ENCODE data around the gene FCRLB. TPM values are rescaled to one million over a fixed set of nuclear protein-coding genes. Genes with fewer than 3 reads are reported as not detected.
"Not testable (repeated sequence)": the region's sequence is repeated elsewhere in the genome, so short reads cannot be mapped to it uniquely, and the experiment has no call there.

FCRLB gene, protein sequence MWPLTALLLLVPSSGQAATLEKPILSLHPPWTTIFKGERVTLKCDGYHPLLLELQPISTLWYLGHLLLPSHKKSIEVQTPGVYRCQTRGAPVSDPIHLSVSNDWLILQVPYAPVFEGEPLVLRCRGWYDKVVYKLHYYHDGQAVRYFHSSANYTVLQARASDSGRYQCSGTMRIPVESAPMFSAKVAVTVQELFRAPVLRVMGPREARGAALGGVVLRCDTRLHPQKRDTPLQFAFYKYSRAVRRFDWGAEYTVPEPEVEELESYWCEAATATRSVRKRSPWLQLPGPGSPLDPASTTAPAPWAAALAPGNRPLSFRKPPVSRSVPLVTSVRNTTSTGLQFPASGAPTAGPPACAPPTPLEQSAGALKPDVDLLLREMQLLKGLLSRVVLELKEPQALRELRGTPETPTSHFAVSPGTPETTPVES
- total RNA-seq (under 1 TPM; 0.24 to 0.33 TPM), polyA plus RNA-seq (2.2 TPM)

DNA sequence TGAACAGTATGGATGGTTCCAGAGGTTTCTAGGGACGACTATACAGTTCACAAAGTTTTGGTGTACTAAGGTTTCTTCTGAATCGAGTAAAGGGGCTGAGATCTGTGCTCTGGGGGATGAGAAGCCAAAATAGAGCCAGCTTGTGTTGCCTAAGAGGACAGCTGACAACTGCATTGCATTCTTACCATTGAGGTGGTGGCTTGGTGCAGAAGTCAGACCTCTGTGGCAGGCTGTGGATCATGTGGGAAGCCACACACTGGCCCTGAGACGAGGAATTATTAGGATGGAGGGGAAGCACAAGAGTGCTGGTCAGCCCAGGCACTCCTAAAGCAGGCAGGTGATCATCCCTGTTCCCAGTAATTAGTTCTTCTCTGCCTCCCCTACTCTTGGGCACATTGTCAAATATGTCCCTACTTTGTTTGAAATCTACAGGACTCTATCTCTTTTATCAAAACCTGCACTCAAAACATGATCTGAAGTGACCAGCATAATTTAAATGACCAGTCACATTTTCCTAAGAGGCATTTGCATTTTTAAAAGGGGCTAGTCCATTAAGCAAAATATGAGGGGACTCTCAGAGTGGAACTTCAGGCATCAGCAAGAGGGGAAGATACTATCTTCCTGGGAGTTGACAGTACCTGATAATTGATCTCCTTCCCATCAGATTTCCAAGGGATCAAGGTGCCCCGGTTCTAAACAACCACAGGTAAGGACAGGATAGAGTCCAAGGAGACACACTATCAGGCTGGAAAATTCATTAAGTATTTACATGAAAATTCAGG lies at the start of gene FCRLB:
FCRLB (plus strand) TSS at position 589 of the 782 bp plus-strand sequence. CDS start 1,129 bp downstream, outside the sequence.
- Mint-ChIP-seq H3K4me1 (peaks cover 10 to 23% (median 13%) of the 10 kb centered on the region in 3 donors), H3K27me3 (peaks cover 0 to 2% of the 10 kb centered on the region in 2 donors), H3K27ac (peak within 1 kb of the TSS in 2 of 8 donors; percentile 7 to 52), H3K9me3 (no peaks in the 10 kb centered on the region), H3K4me3 (peak within 1 kb of the TSS in 1 of 7 donors; percentile 18), H3K36me3 (peaks cover 0 to 4% (median 0%) of the 10 kb centered on the region in 3 donors)
- Histone ChIP-seq H3K4me1 (ENCODE audit: insufficient read depth, low read length) (peaks cover 6% of the 10 kb centered on the region), H3K27ac (ENCODE audit: low read depth, low read length) (peak within 1 kb of the TSS; percentile 28), H3K9me3 (ENCODE audit: low read length) (no peaks in the 10 kb centered on the region), H3K27me3 (ENCODE audit: insufficient read depth, low read length, poor library complexity, severe bottlenecking) (no peaks in the 10 kb centered on the region), H3K4me3 (ENCODE audit: low read length) (no peak within 1 kb of the TSS), H3K36me3 (ENCODE audit: insufficient read depth, low read length) (no peaks in the 10 kb centered on the region)
- ChIA-PET POLR2A (no interaction called here), CTCF (interaction anchor here (1.9 kb wide), 1 partner anchor 18 kb away, joined by 5 read pairs; no protein-coding TSS in a partner anchor)
- DNase-seq, result no peak

DNA sequence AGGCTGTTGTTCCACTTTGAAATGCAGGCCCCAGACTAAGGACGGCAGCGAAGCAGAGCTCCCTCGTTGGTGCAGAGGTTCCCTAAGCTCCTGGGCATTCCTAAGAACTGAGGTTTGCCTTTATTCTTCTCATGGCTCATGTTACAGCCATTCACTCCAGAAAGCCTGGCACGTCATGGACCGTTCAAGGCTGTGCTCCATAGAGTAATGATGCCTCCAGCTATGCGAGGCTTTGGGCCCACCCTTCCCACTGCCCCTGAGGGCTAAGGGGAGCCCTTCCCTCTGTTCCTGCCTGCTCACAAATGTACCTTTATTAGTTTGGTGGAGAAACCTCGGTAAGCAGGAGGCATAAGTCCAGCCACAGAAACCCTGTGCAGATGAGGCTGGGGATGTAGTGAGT lies 47.9 kb upstream of the FCRLB start:
- POLR2A ChIA-PET; H3K27me3 ChIP-seq (ENCODE audit: insufficient read depth, low read length, poor library complexity, severe bottlenecking); H3K9me3 ChIP-seq (ENCODE audit: low read length); H3K4me3 ChIP-seq (ENCODE audit: low read length); H3K27ac ChIP-seq (ENCODE audit: low read depth, low read length); H3K27ac Mint-ChIP-seq; H3K9me3 Mint-ChIP-seq; H3K4me1 ChIP-seq (ENCODE audit: insufficient read depth, low read length); CTCF ChIA-PET; H3K36me3 ChIP-seq (ENCODE audit: insufficient read depth, low read length); H3K36me3 Mint-ChIP-seq; DNase-seq; H3K4me3 Mint-ChIP-seq; H3K4me1 Mint-ChIP-seq; H3K27me3 Mint-ChIP-seq: not testable (repeated sequence)

DNA sequence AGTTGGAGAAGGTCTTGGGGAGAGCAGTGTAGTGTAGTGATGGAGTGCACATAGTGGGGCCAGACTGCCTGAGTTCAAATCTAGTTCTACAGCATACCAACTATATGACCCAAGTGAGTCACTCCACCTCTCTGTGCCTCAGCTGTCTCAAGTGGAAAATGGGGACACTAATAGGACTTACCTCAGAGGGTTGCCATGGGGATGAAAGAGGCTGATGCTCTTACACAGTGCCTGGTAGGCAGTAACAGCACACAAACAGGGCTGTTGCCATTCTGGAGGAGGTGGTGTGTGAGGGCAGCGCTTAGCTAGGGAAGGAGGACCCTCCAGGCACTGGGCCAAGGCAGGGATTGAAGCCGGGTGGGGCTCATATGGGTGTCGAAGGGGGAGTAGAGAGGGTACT lies 46.9 kb upstream of the FCRLB start:
- H3K9me3 Mint-ChIP-seq; POLR2A ChIA-PET; H3K27me3 ChIP-seq (ENCODE audit: insufficient read depth, low read length, poor library complexity, severe bottlenecking); H3K27ac ChIP-seq (ENCODE audit: low read depth, low read length); H3K36me3 Mint-ChIP-seq; H3K4me3 ChIP-seq (ENCODE audit: low read length); H3K27ac Mint-ChIP-seq; H3K27me3 Mint-ChIP-seq; H3K4me1 ChIP-seq (ENCODE audit: insufficient read depth, low read length); H3K9me3 ChIP-seq (ENCODE audit: low read length); H3K36me3 ChIP-seq (ENCODE audit: insufficient read depth, low read length); H3K4me3 Mint-ChIP-seq; CTCF ChIA-PET; DNase-seq; H3K4me1 Mint-ChIP-seq: not testable (repeated sequence)

DNA sequence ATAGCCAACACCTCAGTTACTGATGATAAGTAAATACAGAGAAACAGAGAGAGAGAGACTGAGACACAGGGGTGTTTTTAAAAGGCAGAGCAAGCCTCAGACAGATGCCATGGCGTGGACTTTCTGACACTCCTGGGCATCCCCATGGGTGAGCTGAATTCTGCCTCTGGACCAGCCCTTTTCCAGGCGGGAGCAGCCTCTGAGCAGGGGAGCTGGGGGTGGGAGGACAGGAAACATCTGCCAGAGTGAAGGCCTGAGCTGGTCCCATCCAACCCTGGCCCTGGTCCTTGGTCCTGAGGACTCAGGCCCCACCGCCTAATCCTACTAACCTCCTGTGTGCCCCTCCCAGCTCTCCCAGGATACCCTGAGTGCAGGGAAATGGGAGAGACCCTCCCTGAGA lies 46.4 kb upstream of the FCRLB start:
- H3K27me3 Mint-ChIP-seq; CTCF ChIA-PET; H3K4me3 ChIP-seq (ENCODE audit: low read length); POLR2A ChIA-PET; H3K4me3 Mint-ChIP-seq; H3K36me3 Mint-ChIP-seq; H3K9me3 Mint-ChIP-seq; H3K4me1 Mint-ChIP-seq; H3K27ac ChIP-seq (ENCODE audit: low read depth, low read length); H3K36me3 ChIP-seq (ENCODE audit: insufficient read depth, low read length); H3K4me1 ChIP-seq (ENCODE audit: insufficient read depth, low read length); H3K27me3 ChIP-seq (ENCODE audit: insufficient read depth, low read length, poor library complexity, severe bottlenecking); H3K27ac Mint-ChIP-seq; DNase-seq; H3K9me3 ChIP-seq (ENCODE audit: low read length): not testable (repeated sequence)

DNA sequence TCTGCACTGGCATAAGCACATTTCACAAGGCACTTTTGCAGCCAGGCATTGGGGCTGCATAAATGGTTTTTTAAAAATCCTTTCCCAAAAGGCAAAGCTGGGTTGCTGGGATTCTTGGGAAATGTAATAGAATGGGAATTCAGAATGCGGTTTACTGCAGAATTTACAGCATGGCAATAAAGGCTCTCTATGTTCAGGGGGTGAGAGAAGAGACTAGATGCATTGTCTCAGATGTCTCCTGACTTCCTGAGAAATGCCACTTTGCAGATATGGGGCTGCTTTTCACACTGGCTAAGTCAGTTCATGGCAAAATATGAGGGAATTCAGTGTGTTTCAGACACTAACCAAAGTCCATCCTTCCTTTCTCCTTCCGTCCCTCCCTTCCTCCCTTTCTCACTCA lies 44.9 kb upstream of the FCRLB start:
- H3K27ac ChIP-seq (ENCODE audit: low read depth, low read length), result no peak overlapping the region
- POLR2A ChIA-PET, result no interaction called here
- Mint-ChIP-seq H3K27me3 (no peaks in the 10 kb centered on the region), H3K9me3 (no peaks in the 10 kb centered on the region), H3K27ac (no peak overlapping the region), H3K4me1 (no peaks in the 10 kb centered on the region), H3K4me3 (no peak overlapping the region), H3K36me3 (no peaks in the 10 kb centered on the region)
- CTCF ChIA-PET, result no interaction called here
- no peaks in the 10 kb centered on the region for H3K4me1 ChIP-seq (ENCODE audit: insufficient read depth, low read length)
- no peaks in the 10 kb centered on the region for H3K9me3 ChIP-seq (ENCODE audit: low read length)
- no peaks in the 10 kb centered on the region for H3K27me3 ChIP-seq (ENCODE audit: insufficient read depth, low read length, poor library complexity, severe bottlenecking)
- no peak for DNase-seq
- H3K4me3 ChIP-seq (ENCODE audit: low read length), result no peak overlapping the region
- no peaks in the 10 kb centered on the region for H3K36me3 ChIP-seq (ENCODE audit: insufficient read depth, low read length)

DNA sequence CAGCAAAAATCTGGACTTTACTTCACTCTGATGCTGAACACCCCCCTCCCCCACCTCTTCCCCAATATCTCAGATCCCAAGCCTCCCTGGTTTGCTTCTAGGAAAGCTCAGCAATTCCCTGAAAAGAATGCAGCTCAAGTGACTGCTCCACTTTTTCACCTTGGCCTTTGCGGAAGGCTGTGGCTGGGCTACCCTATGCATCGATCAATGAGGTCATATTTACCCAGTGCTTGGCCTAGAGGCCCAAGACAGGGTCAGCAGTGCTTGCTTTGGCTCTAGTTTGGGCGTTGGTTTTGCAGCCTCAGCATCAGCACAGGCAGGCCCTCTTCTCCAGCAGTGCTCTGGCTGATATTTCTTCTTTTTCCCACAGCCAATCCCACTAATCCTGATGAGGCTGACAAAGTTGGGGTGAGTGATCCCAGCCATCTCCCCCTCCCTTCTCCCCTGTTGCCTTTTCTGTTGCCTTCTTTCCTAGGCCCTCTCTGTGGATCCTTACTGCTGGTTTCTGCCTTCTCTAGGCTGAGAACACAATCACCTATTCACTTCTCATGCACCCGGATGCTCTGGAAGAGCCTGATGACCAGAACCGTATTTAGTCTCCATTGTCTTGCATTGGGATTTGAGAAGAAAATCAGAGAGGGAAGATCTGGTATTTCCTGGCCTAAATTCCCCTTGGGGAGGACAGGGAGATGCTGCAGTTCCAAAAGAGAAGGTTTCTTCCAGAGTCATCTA lies 44.2 kb upstream of the FCRLB start:
- POLR2A ChIA-PET, result no interaction called here
- no peaks in the 10 kb centered on the region for H3K9me3 Mint-ChIP-seq
- H3K27ac Mint-ChIP-seq, result peak overlapping the region in 2 of 8 donors; percentile 28 to 96
- no peak overlapping the region for H3K4me3 Mint-ChIP-seq
- no peaks in the 10 kb centered on the region for H3K9me3 ChIP-seq (ENCODE audit: low read length)
- H3K4me1 Mint-ChIP-seq, result no peaks in the 10 kb centered on the region
- H3K4me1 ChIP-seq (ENCODE audit: insufficient read depth, low read length), result no peaks in the 10 kb centered on the region
- no peaks in the 10 kb centered on the region for H3K36me3 Mint-ChIP-seq
- no peaks in the 10 kb centered on the region for H3K36me3 ChIP-seq (ENCODE audit: insufficient read depth, low read length)
- H3K4me3 ChIP-seq (ENCODE audit: low read length), result no peak overlapping the region
- no peak for DNase-seq
- no peaks in the 10 kb centered on the region for H3K27me3 Mint-ChIP-seq
- H3K27me3 ChIP-seq (ENCODE audit: insufficient read depth, low read length, poor library complexity, severe bottlenecking), result no peaks in the 10 kb centered on the region
- H3K27ac ChIP-seq (ENCODE audit: low read depth, low read length), result no peak overlapping the region
- CTCF ChIA-PET, result no interaction called here

DNA sequence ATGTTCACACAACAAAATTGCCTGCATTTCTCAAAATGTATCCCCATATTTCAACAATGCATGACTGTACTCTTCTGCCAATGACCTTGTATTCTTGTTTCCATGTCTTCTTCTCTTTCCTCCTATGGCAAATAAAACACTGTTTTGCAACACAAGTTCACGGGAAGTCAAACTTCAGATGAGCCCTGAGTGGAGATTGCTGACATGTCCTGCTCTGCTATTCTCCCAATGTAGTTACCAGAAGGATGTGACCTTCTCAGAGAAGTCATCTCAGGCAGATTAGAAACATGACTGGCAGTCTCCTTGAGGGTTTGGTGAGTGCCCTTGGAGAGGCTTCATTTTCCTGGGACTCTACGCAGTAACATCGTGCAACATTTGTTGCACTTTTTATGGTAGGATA lies 42.8 kb upstream of the FCRLB start:
- Mint-ChIP-seq H3K27me3 (no peaks in the 10 kb centered on the region), H3K27ac (no peak overlapping the region), H3K4me3 (no peak overlapping the region), H3K36me3 (no peaks in the 10 kb centered on the region), H3K9me3 (no peaks in the 10 kb centered on the region), H3K4me1 (no peaks in the 10 kb centered on the region)
- Histone ChIP-seq H3K4me3 (ENCODE audit: low read length) (no peak overlapping the region), H3K9me3 (ENCODE audit: low read length) (no peaks in the 10 kb centered on the region), H3K27ac (ENCODE audit: low read depth, low read length) (no peak overlapping the region), H3K4me1 (ENCODE audit: insufficient read depth, low read length) (no peaks in the 10 kb centered on the region), H3K27me3 (ENCODE audit: insufficient read depth, low read length, poor library complexity, severe bottlenecking) (no peaks in the 10 kb centered on the region), H3K36me3 (ENCODE audit: insufficient read depth, low read length) (no peaks in the 10 kb centered on the region)
- CTCF ChIA-PET, result no interaction called here
- POLR2A ChIA-PET, result no interaction called here
- no peak for DNase-seq

DNA sequence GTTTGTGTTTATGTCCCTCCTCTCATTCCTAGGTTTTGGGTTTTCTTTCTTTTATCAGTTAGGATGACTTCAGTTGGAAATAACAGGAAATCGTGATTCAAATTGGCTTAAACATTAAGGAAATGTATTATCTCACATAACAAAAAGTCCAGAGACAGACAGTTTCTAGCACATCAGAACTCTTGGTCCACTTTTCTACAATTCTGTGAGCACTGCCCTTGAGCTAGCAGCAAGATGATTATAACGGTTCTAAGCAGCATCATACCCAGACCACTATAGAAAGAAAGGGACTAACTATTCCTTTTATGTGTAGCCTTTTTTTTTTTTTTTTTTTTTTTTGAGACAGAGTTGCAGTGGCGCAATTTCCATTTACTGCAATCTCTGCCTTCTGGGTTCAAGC lies 39.5 kb upstream of the FCRLB start:
- no peaks in the 10 kb centered on the region for H3K9me3 ChIP-seq (ENCODE audit: low read length)
- H3K36me3 ChIP-seq (ENCODE audit: insufficient read depth, low read length), result no peaks in the 10 kb centered on the region
- no peaks in the 10 kb centered on the region for H3K4me1 Mint-ChIP-seq
- CTCF ChIA-PET, result no interaction called here
- no peak overlapping the region for H3K4me3 ChIP-seq (ENCODE audit: low read length)
- H3K36me3 Mint-ChIP-seq, result no peaks in the 10 kb centered on the region
- H3K27ac Mint-ChIP-seq, result no peak overlapping the region
- H3K4me1 ChIP-seq (ENCODE audit: insufficient read depth, low read length), result no peaks in the 10 kb centered on the region
- no peaks in the 10 kb centered on the region for H3K9me3 Mint-ChIP-seq
- no peak for DNase-seq
- no peaks in the 10 kb centered on the region for H3K27me3 ChIP-seq (ENCODE audit: insufficient read depth, low read length, poor library complexity, severe bottlenecking)
- POLR2A ChIA-PET, result no interaction called here
- H3K27ac ChIP-seq (ENCODE audit: low read depth, low read length), result no peak overlapping the region
- peaks cover 2 to 4% of the 10 kb centered on the region in 2 donors for H3K27me3 Mint-ChIP-seq
- no peak overlapping the region for H3K4me3 Mint-ChIP-seq

All from CD8-positive, alpha-beta memory T cell (primary cell).